SW 1271 (cell line): ENCODE measurements around the gene PTPN4.
"Not testable (repeated sequence)": the region's sequence is repeated elsewhere in the genome, so short reads cannot be mapped to it uniquely, and the experiment has no call there.

Experiments
- DNase-seq, 2 experiments: peaks; one replicate each; lab custom pipeline; 2025; lab: John Stamatoyannopoulos, UW

The PTPN4 gene

DNA sequence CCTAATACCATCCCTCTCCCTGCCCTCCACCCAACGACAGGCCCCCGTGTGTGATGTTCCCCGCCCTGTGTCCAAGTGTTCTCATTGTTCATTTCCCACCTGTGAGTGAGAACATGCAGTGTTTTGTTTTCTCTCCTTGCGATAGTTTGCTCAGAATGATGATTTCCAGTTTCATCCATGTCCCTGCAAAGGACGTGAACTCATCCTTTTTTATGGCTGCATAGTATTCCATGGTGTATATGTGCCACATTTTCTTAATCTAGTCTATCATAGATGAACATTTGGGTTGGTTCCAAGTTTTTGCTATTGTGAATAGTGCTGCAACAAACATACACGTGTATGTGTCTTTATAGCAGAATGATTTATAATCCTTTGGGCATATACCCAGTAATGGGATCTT, 44.7 kb downstream of the PTPN4 start:
- DNase-seq: not testable (repeated sequence)

DNA sequence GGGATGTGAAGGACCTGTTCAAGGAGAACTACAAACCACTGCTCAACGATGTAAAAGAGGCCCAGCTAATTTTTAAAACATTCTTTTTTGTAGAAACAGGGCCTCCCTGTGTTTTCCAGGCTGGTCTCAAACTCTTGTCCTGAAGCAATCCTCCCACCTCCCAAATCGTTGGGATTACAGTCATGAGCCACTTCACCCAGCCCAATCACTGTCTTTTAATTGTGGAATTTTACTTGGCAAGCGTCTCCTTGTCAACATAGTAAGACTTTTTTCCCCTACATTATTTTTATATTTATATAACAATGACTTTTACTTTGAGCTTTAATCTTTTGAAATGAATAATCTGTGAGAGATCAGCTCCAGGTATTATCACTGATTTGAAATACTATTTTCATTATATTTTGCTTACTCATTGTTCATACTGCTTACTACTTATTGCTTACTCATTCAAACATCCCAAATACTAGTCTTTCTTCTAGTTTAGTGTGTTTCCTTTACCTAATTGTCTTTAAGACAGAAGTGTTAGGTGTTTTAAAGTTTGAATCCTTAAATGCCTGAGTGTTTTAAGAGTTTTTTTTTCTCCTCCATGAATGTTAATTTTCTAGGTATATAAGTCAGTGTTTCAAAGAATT, 48.9 kb downstream of the PTPN4 start:
- no peak for DNase-seq

DNA sequence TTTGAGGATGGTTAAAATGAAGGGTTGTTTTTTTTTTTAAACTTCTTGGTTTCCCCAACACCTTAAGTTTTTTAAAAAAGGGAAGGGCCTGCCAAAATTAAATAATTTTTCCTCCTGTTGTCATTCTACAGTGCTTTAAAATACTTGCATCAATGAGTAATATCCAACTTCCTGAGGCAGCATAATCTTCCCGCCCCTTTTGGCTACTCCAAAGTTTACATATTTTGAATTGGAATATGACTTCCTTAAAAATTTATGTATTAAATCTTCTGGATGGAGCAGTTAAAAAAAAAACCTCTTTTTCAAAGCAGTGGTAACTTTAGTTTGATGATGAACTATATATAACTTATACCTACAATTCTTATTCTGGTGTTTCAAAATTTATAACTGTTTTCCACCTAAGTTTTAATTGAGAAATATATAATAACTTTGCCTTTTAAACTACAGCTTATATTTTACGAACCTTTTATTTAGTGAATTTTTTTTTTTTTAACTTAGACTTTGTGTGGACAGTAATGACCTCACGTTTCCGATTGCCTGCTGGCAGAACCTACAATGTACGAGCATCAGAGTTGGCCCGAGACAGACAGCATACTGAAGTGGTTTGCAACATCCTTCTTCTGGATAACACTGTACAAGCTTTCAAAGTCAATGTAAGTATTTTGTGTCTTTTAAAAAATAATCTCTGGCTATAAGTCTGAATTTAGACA, 49.8 kb downstream of the PTPN4 start:
- peak in 1 of 2 experiments; percentile 7 for DNase-seq

DNA sequence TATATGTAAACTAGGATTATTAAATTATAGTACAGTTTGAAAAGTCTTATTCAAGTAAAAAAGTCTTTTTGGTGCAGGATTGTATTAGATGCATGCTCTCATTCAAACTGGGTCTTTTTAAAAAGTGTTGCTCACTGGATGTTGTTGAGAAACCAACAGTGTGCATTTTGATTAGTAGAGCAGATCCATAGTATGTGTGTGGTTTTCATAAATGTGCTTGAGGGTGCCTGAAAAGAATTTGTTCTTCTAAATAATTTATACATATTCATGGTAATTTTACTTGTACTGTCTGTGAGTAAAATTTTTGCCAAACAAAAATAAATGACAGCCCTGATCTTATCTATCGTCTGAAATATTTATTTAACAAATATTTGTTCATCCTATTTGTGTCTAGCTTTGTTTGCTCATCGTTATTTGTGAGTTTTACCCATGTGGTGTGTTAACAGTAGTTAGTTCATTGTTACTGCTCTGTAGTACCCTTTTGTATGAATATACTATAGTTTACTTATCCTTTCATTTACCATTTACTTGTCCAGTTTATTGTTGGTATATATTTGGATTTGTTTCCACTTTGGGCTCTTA, 50.4 kb downstream of the PTPN4 start:
- no peak for DNase-seq

DNA sequence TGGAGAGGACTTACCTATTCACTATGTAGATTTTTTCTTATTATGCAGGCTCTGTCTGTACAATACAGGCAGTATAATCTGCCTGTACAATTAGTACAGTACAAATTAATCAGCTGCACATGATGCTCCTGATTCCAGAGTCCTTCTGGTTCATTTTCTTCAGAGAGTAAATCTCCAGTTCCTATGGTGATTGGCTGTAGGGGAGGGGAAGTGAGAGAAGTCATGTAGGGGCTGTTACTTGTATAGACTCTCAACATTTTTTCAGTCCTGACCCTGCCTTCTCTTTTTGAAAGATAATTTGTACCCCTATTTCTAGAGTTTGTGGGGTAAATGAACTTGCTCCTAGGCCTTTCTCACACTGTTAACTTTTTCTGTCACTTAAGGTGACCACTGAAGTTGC, 54.5 kb downstream of the PTPN4 start:
- no peak for DNase-seq

DNA sequence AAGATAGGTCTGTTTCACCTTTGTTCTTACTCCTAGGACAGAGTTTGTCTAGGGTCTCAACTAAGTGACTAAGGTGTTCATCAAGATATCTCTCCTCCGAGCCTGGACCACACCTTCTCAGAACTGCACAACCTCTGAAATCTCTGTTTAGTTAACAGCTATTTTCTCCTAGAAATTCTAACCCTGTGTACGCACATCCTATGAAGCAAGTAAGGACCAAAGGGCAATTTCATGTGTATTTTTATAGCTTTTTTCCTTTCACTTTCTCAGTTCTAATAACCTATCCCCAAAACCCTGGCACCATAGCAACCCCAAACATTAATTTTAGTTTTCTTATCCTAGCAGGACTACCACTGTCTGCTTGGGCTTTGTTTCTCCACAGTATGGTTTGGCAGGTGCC, 59.1 kb downstream of the PTPN4 start:
- DNase-seq: no peak

DNA sequence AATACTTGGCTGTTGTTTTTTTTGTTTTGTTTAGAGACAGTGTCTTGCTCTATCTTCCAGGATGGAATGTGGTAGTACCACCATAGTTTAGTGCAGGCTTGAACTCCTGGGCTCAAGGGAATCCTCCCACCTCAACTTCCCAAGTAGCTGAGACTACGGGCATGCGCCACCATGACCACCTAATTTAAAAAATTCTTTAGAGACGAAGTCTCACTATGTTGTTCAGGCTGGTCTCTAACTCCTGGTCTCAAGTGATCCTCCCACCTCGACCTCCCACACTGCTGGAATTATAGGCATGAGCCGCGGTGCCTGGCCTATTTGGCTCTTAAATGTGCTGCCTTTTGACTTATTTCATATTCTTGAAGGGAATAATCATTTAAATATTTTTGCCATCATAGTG, 60.1 kb downstream of the PTPN4 start:
- DNase-seq: no peak

DNA sequence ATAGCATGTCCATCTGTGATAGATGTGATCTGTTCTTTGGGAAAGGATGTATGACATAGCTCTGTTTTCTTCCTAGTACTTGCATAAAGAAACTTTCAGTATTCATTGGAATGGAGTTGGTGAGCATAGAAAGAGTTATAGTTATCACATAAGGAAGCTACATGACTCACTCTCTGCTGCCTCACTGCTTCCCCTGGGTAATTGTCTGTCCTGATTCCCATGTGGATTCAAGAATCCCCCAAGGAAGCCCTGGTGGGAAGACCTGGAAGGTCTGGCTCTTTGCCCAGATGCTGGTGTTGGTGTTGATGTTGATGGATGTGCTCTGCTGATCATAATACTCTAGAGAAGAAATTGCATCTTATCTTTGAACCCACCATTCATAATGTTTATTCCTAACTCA, 60.6 kb downstream of the PTPN4 start:
- peak in 1 of 2 experiments; percentile 30 for DNase-seq

DNA sequence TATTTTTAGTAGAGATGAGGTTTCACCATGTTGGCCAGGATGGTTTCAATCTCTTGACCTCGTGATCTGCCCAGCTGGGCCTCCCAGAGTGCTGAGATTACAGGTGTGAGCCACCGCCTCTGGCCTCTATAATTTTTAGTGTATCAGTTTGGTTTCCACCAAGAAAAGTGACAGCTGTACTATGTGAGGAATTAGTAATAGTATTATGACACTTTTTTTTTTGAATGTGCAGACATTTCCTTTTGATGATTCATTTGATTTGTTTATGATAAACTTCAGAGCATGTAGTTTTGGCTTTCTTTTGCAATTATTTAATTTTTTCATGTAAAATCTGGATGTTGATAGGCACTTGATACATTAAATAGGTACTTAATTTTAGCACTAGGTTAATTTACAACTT, 61.5 kb downstream of the PTPN4 start:
- no peak for DNase-seq

DNA sequence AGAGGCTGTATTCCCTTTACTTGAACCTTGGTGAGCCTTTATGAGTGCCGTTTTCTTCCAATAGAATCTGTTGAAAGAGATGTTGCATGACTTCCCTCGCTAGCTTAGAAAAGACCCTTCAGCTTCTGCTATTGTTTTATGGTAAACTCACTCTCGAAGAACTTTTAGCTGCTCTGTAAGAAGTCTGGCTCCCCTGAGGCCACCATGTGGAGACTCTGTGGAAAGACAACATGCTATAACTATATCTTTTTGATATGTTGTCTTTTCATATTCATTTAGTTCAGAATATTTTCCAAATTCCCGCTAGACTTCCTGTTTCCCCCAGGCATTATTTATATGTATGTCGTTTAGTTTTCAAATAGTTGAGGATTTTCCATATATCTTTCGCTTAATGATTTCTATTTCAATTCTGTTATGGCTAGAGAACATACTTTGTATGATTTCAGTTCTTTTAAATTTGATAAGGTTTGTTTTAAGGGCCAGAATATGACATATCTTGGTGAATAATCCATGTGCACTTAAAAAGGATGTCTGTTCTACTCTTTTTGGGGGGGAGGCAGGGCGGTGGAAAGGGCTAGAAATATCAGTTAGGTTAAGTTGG, 64.1 kb downstream of the PTPN4 start:
- peak in 1 of 2 experiments; percentile 18 for DNase-seq

DNA sequence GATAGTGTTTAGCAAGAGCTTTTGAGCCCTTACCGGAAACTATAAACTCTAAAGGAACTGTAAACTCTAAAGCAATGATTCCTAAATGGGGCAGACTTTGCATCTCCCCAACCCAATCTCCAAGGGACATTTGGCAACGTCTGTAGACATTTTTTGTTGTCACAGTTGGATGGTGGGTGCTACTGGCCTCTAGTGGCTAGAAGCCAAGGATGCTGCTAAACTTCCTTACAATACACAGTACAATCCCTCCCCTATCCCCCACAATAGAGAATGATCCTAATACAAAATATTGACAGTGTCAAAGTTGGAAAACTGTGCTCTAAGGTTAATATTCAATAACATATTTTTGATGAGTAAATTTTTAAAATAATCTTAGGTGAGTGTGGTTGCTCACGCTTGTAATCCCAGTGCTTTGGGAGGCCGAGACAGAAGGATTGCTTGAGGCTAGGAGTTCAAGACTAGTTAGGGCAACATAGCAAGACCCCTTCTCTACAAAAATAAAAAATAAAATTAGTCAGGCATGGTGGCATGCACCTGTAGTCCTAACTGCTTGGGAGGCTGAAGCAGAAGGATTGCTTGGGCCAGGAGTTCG, 66.7 kb downstream of the PTPN4 start:
- peak in 1 of 2 experiments; percentile 60 for DNase-seq

DNA sequence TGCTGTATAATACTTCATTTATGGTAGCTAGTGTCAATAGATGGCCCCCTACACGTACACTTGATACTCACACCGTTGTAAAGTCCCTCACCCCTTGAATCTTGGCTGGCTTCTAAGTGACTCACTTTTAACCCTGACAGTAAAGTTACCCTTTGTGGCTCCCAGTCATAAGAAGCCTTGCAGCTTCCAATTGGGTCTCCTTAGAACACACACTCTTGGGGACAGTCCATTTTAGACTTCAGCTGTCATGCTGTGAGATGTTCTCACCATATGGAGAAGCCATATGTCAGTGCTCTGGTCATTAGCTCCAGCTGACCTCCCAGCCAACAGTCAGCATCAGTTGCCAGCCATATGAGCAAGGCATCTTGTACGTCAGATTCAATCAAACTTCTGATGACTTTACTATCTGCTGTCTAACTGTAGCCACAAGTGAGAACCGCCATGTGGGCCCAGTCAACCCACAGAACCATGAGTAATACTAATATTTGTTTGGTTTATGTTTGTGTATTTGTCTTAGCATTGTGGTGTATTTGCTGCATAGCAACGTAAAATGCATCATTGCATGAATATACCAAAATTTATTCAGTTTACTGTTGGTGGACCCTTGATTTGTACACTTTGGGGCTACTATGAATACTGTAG, 68.3 kb downstream of the PTPN4 start:
- DNase-seq: no peak

DNA sequence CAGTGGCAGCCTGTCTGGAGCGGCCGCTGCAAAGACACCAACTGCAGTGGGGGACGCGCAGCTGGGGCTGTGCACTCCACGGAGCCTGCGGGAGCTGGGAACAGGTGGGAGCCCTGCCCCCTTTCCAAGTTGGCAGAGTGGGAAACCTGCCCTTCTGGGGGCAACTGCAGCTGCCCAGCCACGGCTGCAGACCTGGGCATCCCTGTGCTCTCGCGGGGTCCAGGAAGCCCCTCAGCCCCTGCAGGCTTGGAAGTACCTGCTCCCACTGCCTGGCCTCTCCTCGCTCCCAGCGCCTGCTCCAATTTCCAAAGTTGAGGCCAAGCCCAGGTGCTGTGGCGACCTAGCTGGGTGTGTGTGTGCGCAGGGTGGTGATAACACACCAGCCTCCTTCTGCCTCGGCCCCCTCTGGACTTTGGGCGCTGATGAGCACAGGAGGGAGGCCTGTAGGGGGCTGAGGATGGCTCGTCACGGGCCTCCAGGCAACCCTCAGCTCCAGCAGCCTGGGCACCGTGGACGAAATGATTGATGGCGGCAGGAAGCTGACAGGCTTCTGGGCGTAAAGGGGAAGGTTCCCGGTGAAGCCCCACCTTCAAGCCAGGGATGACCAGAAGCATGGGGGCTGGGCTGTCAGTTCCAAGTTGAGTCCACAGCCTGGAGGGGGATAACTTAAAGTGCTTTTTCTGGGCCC, 76.9 kb downstream of the PTPN4 start:
- no peak for DNase-seq

DNA sequence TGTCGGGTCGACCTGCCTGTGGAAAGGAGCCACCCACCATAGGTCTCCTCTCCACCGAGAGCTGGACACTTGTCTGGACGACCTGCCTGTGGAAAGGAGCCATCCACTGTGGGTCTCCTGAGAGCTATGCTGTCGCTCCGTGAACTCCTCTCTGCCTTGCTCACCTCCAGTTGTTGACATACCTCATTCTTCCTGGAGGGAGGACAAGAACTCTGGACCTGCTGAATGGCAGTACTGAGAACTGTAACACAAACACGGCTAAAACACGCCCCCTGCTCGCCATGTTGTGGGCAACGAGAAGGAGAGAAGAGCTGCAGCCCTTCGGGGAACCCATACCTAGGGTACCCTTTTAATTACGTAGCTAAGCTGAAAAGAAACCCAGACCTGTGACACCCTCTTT, 77.6 kb downstream of the PTPN4 start:
- no peak for DNase-seq

DNA sequence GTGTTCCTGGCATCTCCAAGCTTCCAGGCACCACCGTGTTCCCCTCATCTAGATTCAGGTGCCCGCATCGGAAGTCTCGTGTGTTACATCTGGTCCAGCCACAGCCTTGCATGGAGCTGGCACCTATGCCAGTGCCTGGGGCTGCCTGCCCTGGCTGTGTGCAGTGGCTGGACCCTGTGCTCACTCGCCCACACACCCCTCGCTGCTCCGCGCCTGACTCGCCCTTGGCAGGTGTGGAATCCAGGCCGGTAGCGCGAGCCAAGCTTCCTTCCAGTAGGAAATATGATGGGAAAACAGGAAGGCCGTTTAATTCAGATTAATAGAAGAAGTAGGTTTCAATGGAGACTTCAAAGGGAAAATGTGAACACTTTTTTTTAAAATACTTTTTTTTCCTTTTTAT, 78.0 kb downstream of the PTPN4 start:
- DNase-seq: no peak

DNA sequence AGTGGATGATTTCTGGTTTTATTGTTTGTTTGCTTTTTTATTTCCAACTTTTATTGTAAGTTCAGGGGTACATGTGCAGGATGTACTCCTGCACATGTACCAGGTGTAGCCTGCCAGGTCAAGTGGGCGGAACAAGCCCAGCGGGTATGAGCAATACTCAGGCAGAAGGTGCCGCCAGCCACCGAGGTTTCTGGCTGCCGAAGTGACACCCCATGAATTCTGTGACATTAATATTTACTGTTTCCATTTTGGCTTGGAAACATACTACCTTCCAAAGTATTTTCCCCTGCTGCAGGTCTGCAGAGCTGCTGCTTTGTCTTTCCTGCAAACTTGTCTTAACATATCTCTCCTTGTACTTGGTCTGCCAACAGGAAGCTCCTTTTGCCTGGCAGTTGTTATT, 78.5 kb downstream of the PTPN4 start:
- DNase-seq: no peak

DNA sequence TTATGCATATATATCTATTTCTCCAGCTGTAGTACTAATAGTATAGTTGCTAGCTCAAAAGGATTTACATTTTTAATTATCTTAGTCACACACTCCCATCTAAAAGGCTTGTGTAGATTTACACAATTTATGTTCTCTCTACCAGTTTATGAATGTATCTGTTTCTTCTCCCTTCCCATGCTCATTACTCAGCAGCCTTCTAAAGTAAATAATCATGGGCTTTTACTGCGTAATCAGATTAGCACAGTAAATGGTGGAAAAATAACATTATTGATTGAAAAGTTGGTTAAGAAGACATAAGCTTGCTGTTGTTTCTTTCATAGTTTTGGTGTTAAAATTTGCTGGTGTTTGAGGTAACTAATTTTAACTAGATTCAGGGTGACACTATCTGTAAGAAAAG, 81.8 kb downstream of the PTPN4 start:
- no peak for DNase-seq

DNA sequence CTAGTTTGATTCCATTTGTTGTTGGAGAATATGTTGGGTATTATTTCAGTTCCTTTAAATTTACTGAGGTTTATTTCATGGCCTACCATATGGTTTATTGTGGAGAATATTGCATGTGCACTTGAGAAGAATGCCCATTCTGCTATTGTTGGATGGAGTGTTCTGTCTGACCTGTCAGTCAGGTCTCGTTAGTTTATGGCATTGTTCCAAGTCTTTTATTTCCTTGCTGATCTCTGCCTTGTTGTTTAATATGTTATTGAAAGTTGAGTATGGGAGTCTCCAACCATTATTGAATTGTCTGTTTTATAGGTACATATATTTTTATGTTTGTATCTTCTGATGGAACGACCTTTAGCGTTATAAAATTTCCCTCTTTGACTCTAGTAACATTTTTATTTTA, 86.3 kb downstream of the PTPN4 start:
- no peak for DNase-seq

DNA sequence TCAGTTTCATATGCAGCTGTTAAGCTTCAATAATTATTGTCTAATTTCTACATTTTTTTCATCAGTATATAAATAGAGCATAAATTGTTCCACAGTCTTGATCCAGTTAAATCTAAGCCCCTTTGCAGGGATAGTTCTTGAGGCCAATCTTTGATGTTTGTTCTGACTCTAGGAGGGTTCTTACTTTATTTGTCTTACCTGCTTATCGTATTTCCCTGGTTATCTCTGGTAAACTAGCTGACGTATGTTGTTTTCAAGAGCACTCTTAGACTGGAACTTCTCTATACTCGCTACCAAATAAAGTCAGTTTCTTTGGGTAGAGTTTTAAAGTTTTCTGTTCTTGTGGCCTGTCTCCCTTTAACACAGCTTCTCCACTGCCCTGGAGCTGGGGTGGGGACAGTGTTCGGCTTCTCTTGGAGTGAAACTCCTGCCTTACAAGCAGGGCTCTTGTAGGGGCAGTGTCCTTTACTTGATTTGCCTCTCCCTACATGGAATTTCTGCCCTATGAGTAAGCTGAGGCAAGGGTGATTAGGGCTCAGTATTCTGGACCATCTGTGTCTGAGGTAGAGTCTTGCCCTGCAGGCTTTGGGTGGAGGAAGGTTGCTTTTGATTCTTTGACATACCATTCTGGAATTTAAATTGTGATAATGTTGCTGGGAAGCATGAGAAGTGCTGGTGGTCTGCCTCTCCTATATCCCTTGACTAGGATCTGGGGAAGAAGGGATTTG, 90.3 kb downstream of the PTPN4 start:
- no peak for DNase-seq

DNA sequence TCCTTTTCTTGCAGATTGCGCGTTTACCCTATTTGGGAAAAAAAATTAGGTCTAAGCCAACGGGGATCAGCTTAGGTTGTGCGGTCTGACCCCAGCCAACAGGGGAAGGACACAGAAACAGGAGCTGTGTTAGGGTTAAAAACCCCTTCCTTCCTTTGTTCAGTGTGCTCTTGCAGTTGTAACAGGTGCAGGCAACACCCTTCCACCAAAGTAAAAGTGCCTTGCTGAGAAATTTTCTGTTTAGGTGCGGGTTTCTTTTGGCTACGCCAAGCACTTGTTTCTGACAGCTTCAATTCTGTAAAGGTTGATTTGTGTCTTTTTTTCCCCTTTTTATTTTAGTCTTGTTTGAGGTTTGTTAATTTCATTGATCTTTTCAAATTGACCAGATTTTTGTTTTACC, 92.5 kb downstream of the PTPN4 start:
- no peak for DNase-seq

DNA sequence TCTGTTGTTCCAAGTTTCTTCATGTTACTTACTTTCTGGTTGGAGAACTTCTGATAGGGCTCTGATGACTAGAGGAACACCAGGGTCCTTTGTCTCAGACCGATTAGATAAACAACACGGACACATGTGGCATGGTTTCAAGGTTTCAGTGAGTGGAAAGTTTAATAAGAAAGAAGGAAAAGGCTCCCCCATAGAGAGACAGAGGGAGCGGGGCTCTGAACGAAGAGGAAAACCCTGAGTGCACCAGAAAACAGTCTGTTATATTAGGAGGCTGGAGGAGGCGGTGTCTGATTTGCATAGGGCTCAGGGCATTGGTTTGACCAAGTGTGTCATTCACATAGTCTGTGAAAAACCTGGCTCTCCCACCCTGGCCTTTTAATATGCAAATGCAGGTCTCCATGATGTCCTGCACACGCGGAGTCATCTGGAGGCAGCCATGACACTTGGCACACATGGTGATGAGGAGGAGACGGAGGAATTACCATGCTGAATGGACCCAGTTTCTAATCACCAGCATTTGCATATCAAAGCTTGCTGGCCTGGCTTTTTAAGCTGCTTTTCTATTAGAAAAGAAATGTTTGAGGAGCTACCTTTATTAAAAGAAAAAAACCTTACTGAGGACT, 94.2 kb downstream of the PTPN4 start:
- no peak for DNase-seq
